ENCODE results near the gene TTN.

- TF ChIP-seq CTCF (IDR thresholded peaks at IDR 0.05) (no peak), TCF7L2 (IDR thresholded peaks at IDR 0.05; ENCODE audit: low read depth, low read length) (no peak)
These were observed 277.1 kb downstream of the TTN start for GRCh38 chr2:178530131-178530530.

Measured in Panc1 (cell line).